GM20000 (cell line): ENCODE measurements around the gene STX4.

Experiments
- DNase-seq: peaks from one replicate; pipeline ENCODE4 v3.0.0; 2012; ENCODE audit warnings: low spot score
- TF ChIP-seq, protein P1 (sequence below): IDR thresholded peaks from 2 replicates; pipeline ENCODE4 v1.5.1; 2012; ENCODE audit warnings: mild to moderate bottlenecking, control low read depth; ENCODE audit errors: extremely low read depth, missing control alignments

The STX4 gene

DNA sequence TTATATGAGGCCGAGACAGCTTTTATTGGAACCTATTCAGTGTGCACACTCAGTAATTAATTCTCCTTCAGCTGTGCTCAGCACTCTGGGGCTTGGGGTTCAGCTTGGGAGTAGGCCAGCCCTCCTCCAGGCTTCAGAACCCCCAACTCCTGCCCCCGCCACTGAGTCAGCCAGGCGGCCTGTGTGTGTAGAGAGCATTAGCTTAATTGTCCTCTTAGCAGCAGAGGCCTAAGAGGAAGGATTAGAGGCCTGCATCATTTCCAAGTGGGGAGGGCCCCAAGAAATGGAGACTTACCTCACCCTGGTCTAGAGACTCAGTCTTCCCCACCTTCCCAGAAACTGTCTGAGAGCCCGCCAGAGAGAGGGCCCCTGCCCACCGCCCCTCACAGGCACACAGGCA, 54.6 kb downstream of the STX4 start:
- no peak for DNase-seq
- TF ChIP-seq, protein P1, sequence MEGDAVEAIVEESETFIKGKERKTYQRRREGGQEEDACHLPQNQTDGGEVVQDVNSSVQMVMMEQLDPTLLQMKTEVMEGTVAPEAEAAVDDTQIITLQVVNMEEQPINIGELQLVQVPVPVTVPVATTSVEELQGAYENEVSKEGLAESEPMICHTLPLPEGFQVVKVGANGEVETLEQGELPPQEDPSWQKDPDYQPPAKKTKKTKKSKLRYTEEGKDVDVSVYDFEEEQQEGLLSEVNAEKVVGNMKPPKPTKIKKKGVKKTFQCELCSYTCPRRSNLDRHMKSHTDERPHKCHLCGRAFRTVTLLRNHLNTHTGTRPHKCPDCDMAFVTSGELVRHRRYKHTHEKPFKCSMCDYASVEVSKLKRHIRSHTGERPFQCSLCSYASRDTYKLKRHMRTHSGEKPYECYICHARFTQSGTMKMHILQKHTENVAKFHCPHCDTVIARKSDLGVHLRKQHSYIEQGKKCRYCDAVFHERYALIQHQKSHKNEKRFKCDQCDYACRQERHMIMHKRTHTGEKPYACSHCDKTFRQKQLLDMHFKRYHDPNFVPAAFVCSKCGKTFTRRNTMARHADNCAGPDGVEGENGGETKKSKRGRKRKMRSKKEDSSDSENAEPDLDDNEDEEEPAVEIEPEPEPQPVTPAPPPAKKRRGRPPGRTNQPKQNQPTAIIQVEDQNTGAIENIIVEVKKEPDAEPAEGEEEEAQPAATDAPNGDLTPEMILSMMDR: no peak

DNA sequence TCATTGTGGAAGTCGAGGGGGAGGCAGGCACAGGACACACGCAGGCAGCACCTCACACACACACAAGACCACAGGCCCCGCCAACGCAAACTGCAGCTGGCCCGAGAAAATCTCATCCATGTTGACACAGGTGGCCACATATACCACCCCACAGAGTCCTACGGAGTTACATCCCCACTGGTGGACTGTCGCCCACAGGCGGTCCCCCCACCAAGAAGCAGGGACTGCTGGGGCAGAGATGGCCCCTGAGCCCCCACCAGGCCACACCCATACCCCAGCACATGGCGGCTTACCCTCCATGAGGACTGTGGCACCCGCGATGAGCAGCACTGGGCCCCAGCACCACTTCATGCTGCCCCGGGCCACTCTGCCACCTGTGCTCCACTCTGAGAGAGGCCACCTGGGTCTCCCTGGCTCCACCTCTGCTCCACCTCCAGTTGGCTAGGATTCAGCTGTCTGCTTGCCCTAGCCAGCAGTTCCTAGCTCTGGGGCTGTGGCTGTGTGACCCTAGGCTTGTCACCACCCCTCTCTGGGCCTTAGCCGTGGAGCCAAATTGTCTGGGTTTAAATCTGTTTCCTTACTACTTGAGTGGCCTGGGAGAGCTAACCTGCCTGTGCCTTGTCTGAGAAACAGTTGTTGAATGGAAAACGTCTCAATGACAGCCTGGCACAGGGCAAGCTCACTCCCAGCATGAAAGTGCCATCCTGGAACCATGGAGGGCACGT, 55.3 kb downstream of the STX4 start, which contains the start of gene PRSS53:
PRSS53 (minus strand) TSS at position 485 of the 725 bp plus-strand sequence; CDS start at position 351, 134 bp downstream.
- DNase-seq: no peak

DNA sequence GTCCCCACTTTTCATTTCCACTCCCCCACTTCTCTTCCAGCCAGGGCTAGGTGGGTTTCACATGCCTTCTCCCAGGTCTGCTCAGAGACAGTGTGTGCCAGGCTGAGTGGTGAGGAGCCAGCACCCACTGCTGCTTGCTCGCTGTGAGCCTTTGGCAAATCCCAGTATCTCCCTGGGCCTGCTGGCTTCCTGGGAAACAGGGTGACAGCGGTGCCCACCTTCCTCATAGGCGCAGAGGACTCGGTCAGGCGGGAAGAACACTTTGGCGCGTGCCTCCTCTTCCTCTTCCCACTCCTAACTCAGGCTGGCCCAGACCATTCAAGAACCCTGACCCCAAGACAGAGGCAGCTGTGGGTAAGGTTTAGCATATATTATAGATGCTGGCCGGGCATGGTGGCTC, 55.8 kb downstream of the STX4 start:
- DNase-seq: no peak
- TF ChIP-seq, protein P1: no peak

More for the DNA sequence above, 55.3 kb downstream of the STX4 start, which contains the start of gene PRSS53:
- TF ChIP-seq, protein P1: no peak
